HG02798 (cell line): ENCODE data around the gene NEK6.

Experiments used
- ATAC-seq: cut with Tn5 transposase; IDR thresholded peaks from one replicate; pipeline ENCODE4 v1.9.1; 2021; ENCODE audit warnings: mild to moderate bottlenecking; ENCODE audit not compliant: unreplicated experiment, poor library complexity

NEK6 gene

DNA sequence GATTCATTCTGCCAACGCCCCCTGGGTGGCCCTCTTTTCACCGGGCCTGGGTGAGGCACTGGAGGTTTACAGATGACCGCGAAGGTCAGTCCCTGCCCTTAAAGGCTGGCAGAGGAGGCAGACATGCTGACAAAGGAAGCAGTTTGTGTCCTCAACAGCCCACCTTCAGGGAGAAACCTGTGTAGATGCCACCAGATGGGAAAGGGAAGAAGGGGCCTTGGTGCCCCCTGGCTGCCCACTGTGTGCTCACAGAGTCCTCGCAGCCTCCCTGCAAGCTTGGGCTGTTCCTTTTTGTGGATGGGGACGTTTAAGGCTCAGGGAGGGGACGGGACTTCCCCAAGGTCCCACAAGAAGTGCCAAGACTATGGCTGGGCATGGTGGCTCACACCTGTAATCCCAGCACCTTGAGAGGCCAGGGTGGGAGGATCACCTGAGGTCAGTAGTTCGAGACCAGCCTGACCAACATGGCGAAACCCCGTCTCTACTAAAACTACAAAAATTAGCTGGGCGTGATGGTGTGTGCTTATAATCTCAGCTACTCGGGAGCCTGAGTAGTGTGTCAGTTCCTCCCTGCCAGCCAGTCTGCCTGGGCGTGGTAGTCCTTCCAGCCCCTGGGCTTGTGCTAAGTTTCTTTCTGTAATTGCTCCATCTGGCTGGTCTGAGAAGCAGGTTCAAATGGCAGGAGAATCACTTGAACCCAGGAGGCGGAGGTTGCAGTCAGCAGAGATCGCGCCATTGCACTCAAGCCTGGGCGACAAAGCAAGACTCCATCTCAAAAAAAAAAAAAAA, 36.2 kb downstream of the NEK6 start:
- ATAC-seq, result no peak

DNA sequence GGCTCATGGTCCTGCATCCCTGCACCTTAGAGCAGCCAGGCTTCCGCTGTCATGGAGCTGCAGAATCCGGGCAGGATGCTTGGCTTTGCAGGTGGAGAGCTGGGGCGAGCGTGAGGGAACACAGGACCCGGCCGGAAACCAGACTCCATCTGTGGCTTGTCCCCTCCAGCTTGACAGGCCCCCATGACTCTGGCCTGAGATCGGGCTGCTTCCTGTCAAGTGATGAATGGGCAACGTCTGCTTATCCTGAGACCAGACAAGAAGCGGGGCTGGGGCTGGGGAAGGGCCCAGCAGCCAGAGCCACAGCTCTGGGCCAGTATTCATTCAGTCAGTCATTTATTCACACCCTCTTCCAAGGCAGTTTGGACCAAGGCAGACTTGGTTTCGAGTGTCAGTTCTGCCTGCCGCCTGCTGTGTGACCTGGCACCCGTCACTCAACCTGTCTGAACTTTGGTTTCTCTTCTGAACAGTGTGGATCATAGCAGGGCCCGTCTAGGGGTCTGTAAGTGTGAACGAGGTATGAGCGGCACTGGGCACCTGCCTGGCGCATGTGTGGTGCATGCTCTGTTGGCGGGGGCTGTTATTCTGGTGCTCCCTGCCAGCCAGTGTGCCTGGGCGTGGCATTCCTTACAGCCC, 37.5 kb downstream of the NEK6 start:
- no peak for ATAC-seq

DNA sequence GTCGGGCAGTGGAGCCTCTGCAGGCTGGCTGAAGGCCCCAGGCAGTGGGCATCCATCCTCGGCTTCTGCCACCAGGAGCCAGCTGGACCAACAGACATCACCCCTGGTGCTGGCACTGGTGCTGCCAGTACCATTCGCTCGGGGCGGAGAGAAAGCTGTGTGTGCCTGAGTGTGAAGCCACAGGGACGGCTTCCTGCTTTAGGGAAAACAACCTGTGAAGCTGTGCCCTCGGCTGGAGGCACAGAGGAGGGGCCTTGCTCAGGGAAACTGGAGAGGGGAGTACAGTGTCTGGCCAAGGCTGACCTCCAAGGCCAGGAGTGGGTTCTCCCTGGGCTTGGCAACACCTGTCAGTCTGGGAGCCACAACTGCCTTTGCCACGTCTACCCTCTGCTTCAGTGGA, 38.3 kb downstream of the NEK6 start:
- ATAC-seq, result no peak

DNA sequence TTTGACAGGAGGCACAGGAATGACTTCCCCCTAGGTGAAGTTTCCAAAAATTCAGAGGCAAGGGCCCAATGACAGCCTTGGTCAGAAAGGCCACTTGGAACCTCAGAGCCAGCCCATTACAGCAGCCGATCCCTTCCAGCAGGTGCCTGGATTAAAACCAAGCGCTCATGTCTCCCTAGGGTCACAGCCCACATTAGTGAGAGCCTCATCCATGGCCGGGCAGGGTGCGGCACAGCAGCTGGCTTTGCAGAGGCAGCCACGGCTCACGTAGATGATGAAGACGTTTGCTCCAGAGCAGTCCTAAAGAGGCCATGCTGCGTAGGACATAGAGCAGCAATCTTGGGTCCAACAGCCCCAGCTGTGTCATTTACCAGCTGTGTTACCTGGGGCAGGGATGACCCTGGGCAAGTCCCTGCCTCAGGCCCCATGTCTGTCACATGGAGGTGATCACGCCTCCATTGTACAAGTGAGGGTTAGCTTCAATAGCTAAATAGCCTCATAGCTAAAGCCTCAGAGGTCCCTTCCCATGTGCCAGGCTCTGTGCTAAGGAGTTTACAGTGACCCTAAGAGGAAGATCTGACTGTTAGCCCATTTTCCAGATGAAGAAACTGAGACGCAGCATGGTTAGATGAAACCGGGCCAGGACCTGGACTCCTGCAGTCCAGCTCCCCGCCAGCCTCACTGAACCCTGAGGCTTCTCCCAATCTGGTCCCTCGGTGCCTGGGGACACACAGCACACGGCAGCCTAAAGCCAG, 39.2 kb downstream of the NEK6 start:
- ATAC-seq, result no peak

DNA sequence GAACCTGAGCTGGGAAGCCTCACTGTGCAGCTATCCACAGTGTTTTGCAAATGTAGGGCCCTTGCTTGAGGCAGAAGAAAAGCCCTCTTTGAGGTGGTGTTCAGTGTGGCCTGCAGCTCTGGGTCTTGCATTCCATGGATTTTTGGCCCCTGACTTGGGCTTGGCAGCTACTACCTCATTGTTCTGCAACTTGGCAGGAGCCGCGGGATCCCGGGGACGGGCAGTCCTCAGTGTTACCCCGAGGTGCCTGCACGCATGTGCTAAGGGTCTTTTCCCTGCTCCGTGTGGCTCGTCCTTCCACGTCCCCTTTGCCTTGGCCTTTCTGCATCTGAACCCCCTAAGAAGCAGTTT, 39.8 kb downstream of the NEK6 start:
- no peak for ATAC-seq

DNA sequence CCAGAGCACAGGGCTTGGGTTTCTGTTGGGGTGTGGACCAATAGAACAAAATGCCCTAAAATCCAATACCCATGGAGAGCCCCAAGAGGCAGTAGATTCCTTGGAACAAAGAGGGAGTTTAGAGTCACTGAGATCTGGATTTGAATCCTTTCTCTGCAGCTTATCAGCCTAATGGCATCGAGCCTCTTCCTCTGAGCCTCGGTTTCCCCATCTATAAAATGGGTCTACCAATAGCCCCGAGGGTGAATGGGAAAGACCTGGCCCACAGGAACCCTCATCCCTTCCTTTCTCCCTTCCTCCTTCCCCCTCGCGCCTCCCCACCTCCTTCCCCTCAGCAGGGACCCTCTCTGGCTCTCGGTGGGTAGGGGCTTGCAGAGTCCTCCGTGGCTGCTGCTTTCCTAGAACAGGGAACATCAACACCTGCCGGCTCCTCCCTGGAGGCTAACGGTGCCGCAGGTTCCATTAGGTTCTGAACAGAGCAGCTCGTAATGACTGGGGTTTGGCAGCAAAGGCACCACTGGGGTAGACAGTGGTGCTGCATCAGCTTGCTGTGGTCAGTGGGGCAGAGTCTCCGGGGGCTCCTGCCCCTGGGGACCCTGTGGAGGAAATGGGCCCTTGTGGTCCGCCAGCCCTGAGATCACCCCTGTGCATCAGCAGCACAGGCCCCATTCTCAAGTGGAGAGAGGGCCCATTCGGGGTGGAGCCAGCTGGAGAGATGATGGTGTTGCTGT, 40.3 kb downstream of the NEK6 start:
- no peak for ATAC-seq

DNA sequence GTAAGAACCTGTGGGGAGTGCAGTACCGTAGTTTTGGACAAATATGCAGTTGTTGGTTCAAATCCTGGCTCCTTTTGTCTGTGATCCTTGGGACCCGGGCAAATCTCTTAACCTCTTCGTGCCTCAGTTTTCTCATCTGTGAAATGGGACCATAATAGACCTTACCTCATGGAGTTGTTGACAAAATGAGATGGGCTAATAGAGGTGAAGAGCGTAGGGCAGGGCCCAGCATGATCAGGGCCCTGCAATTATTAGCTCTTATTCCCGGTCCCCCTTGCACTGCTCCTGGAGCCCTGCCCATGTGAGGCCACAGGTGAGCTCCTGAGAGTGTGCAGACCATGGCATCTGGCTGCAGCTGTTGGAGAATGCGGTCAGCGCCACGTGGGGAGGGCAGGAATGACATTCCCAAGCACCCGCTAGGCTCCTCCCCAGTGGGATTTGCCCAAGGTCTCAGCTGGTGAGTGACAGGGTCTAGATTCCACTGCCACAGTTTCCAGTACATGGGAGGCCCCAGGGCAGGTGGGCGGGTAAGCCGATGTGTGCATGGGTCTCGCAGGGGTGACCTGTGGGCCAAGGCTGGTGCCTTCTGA, 41.0 kb downstream of the NEK6 start:
- no peak for ATAC-seq

DNA sequence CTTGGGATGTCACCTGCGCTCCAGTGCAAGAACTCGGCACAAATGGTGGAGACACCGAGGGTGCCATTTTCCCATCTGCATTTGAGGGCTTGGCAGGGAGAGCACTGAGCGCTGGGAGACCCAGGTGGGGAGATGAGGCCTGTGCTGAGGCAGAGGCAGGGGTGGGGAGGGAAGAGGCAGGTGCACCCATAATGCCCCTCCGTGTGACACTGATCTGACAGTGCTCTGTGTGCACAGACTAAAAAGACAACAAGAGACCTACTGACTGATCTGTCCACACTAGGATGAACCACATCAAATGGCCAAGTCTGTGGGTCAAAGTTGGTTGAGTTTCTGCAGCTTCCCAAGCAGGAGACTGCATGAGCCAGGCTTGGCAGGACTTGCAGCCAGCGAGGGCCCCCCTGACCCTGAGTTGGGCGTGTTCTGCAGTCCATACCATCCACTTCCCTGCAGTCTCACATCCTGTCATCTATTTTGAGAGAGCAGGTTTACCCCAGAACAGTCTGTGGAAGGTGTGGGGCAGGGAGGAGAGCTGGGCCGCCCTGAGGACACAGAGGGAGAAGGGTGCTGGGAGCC, 41.9 kb downstream of the NEK6 start:
- ATAC-seq, result no peak

DNA sequence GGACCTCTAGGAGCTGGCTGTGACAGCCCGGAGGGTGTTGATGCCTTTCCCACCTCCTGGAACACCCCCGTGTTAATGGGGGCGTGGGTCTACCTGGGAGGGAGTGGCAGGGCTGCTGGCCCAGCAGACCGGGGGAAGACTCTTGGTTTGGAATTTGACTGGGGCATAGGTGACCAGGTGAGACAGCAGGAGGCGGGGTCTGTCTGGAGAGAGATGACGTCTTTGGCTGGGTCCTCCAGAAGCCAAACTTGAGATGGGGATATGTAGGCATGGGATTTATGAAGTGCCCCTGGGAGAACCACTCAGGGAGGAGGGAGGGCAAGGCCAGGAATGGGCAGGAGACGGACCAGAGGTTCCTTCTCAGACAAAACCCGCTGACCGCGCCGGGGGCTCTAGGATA, 42.6 kb downstream of the NEK6 start:
- ATAC-seq, result no peak

DNA sequence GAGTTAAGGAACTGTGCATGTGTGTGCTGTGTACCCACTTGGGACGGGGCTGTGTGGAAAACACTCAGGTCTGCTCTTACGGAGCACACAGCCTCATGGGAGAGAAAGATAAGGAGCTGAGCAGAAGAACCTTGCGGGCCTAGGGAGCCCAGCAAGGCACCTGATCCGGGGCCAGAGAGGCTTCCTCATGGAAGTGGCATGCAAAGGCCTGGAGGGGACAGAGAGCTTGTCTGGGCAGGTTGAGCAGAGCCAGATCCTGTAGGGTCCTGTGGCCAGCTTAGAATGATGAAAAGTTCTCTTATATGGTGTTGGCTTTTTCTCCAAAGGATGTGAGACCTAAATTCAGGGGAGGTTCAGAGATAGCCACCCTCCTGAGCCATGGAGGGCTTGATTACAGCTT, 45.2 kb downstream of the NEK6 start:
- ATAC-seq, result no peak

DNA sequence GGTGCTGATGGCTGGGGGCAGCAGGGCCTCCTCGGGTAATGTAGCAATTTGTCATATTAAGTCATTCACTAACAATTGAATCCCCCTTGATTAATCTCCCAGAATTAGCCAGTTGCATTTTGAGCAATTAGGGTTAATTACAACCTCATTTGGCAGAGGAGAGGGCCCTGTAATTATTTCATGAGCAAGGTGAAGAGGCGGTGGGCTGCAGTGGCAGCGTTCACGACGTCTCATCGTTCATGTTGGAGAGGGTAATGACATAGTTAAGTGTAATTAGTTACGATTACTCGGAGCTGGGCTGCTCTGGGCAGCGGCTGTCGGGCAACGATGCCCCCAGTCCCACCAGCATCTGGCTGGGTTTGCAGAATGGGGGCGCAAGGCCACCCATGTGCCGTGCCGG, 46.0 kb downstream of the NEK6 start:
- no peak for ATAC-seq

DNA sequence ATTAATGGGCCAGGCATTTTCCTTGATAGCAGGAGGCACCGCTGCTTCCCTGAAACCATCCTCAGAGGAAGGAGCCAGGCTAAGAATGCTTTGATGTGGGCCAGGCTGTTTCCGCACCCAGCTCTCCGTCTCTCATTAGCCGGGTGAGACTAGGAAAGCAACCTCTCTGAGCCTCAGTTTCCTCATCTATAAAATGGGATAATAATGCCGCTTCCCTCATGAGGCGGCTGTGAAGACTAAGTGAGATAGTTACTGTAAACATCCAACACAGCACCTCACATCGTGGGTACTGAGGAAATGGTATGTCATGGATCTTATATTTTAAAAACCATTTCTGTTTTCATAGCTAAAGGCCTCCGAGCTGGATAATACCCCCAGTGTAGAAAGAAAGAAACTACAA, 46.5 kb downstream of the NEK6 start:
- no peak for ATAC-seq

DNA sequence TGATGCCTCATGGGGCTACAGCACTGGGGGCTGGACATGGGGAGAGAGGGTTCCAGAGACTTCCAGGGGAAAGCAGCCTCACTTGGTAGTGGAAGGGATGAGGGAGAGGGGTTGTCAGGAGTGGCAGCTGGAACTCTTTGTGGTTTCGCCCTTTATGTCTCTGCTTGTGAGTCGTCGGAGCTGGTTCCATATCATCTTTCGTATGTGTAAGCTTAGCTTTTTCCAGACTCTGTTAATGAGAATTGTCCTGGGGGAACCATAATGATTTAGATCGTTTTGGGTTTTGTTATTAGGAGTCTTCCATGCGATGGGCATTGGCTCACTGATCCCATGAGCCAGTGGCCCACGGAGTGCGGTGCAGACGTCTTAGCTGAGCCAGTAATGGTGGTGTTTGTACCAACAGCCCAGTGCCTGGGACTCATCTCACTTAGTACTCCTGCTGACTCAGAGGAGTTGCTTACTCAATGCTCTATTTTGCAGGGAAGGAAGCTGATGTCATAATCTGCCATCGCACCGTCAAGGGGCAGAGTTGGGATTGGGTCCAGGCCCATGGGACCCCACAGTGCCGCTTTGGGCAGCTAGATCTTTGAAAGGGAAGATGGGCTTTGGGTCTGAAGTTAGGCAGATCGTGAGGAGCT, 48.5 kb downstream of the NEK6 start:
- ATAC-seq, result no peak

DNA sequence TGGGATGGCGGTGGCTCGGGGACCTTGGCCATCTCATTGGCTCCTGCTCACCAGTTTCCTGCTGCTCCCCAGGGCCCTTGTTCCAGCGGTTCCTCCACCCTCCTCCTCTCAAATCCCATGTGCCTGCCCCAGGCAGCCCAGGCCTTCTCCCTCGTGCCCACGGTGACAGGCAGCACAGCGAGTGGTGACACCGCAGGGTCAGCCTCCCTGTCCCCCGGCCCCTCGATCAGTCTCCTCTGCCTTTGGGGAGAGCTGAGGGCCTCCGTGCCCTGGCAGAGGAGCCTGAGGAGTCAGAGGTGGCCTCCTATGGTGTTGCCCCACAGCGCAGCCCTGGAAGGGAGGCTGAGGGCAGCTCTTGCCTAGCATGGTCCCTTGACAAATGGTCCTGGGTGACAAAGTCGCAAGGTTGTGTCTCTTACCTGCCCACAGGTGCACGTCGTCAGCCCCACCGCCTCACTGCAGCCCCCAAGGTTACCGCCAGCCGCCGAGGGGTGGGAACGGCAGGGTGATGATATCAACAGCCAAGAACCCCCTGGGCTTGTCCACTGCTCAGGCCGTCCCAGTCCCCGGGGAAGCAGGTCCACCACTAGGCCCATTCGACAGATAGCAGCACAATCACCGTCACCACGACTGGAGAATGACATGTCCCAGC, 49.8 kb downstream of the NEK6 start:
- ATAC-seq, result no peak

DNA sequence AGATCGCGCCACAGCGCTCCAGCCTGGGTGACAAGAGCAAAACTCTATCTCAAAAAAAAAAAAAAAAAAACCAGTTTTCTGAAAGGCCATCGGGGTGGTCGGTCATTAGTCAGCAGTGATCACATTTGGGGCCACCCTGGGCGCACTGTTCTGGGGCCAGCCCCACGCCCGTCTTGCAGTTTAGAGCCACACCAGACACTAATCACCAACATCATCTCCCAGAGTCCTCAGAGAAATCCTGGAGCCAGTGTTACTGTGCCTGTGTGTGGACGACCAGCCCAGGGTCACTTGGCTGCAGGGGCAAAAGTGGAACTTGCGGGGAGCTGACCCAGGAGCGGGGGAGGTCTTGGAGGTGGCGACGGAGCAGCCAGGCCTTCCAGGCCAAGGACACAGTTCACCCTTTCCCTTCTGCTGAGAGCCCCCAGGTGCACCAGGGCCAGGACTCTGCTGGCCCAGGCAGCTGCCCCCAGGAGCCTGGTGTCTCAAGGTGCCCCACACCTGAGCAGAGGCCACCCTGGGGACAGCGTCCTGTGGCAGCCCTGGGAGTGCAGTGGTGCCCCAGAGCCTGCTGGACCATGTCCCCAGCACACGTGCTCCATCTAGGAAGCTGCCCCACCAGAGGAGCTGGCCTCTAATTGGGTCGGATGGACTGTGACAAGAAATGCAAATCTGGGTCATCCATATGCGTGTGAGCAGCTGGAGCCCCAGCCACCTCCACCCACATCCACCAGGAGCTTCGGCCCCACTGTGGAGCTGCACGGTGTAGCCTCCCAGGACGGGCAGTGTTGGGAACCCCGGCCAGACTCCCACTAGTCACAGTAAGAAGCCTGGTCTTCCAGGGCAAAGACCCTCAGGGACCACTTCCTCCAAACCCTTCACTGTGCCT, 51.1 kb downstream of the NEK6 start:
- no peak for ATAC-seq

DNA sequence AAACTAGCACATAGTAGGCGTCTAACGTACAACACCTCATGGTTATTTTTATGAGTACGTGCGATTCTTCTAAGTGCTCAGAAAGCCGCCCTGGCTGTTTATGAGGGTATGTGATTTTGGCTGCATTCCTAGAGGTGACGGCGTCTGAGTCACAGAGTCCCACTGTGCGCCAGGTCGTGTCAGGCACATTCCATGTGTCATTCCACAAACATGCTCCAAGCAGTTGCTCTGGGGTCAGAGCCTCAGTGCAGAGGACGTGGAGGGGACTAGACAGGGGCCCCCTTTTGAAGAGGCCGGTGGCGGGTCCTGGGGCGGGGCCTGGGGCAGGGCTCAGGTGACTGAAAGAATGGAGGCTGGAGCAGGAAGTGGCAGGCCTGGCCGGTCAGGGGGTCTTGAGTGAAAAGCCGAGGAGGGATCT, 51.9 kb downstream of the NEK6 start:
- ATAC-seq, result no peak

DNA sequence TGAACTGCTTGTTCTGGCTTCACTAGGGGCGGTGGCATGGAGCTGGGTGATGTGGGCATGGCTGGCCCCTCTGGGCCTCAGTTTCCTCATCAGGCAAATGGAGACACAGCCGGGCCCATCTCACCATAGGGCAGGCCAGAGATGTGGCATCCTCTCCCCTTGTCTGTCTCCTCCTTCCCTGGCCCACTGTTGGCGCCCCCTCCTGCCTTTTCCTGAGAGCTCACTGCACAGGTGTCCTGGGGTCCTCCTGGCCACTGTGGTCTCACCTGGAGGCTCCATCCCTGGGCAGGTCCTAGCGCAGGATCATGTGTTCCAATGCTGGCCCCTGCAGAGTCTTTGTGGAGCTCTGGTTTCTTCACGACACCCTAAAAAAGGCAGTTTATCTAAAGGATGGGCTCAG, 53.5 kb downstream of the NEK6 start:
- ATAC-seq, result no peak
